DND-41 (cell line): Measurements from ENCODE around the gene SLC26A1.

Source experiments
- CTCF ChIP-seq: IDR thresholded peaks from 2 replicates; pipeline ENCODE4 v1.5.1; 2012; ENCODE audit warnings: borderline replicate concordance, low read length, moderate library complexity, mild to moderate bottlenecking; ENCODE audit not compliant: poor library complexity, severe bottlenecking; ENCODE audit errors: extremely low read depth
- EZH2 ChIP-seq: IDR thresholded peaks from 3 replicates; pipeline ENCODE4 v1.6.1; 2012; ENCODE audit warnings: borderline replicate concordance, low read depth, mild to moderate bottlenecking, moderate library complexity, low read length, inconsistent platforms; ENCODE audit not compliant: severe bottlenecking

GRCh38 chr4:984336-985054 is 8.7 kb downstream of the SLC26A1 start:
- TF ChIP-seq CTCF (no peak), EZH2 (no peak)
